K562 (cell line): ENCODE data around the gene LEO1. TPM values are rescaled to one million over a fixed set of nuclear protein-coding genes. Genes with fewer than 3 reads are reported as not detected.

Experiments
- ATAC-seq: fragments of 200-7000 bp; cut with Tn5 transposase; 3 replicates; pipeline ENCODE4 v1.9.1; 2020; ENCODE audit warnings: moderate library complexity
- BruUV-seq: library from RNA; stranded (reverse); fragments of 400-500 nt; replicated peaks from 2 replicates; lab custom pipeline; 2021; lab: Mats Ljungman, UMichigan
- CTCF ChIA-PET: fragments of 300-600 bp; formaldehyde crosslinking; extraction: SDS; loops from one replicate; lab custom pipeline; 2021; ENCODE audit warnings: low intra/inter-chr PET ratio; lab: Yijun Ruan, JAX
- POLR2A ChIA-PET: fragments of 300-600, 350-650 bp; sonication (Branson Sonifier 250); formaldehyde crosslinking; extraction: SDS; loops from one replicate; lab custom pipeline; 2021; ENCODE audit warnings: antibody characterized with exemption, inconsistent platforms; lab: Yijun Ruan, JAX
- DNase-seq, 4 experiments: peaks; one replicate each; pipeline versions ENCODE4 v3.0.0 to v3.0.0-alpha.2; 2011 to 2018; ENCODE audit warnings: low spot score in 3 of 4, mixed read lengths in 3 of 4; ENCODE audit errors: extremely low read depth in 1 of 4
- FAIRE-seq: peaks from 2 replicates; lab custom pipeline; 2011; peaks lifted over from hg19 to GRCh38; lab: Jason Lieb, UNC
- H2AFZ ChIP-seq: 2 replicates; pipeline ENCODE4 v1.6.0; 2011; ENCODE audit warnings: low read depth, low read length, control low read depth, inconsistent platforms
- H3K27ac ChIP-seq: fragments of 200-600 bp; 3 replicates; pipeline ENCODE4 v1.8.0; 2011; ENCODE audit warnings: low read depth, mild to moderate bottlenecking, control low read depth, inconsistent platforms, low read length, moderate library complexity, mixed read lengths; ENCODE audit errors: extremely low read depth
- H3K27me3 ChIP-seq, 2 experiments: fragments of 300-600 bp in 1 of 2; 2 replicates in 1 of 2; 3 replicates in 1 of 2; pipeline versions ENCODE4 v1.6.0 to v1.8.0; 2011; ENCODE audit warnings: inconsistent platforms in 2 of 2, low read length in 2 of 2, mild to moderate bottlenecking in 1 of 2, mixed read lengths in 1 of 2, moderate library complexity in 1 of 2; ENCODE audit not compliant: control insufficient read depth in 2 of 2, insufficient read depth in 2 of 2
- H3K36me3 ChIP-seq: fragments of 300-600 bp; 3 replicates; pipeline ENCODE4 v1.8.0; 2011; ENCODE audit warnings: mild to moderate bottlenecking, low read length, inconsistent platforms; ENCODE audit not compliant: control insufficient read depth, insufficient read depth
- H3K4me1 ChIP-seq, 2 experiments: fragments of 200-600 bp in 1 of 2; replicated peaks in 1 of 2; 2 replicates in 1 of 2; 3 replicates in 1 of 2; pipeline versions ENCODE4 v1.5.1 to v1.8.0; 2011; ENCODE audit warnings: inconsistent platforms in 2 of 2, low read length in 2 of 2, mild to moderate bottlenecking in 1 of 2, mixed read lengths in 1 of 2, moderate library complexity in 1 of 2; ENCODE audit not compliant: control insufficient read depth in 2 of 2, insufficient read depth in 2 of 2
- H3K4me2 ChIP-seq: 2 replicates; pipeline ENCODE4 v1.6.1; 2011; ENCODE audit warnings: low read length, control low read depth, inconsistent platforms, mixed read lengths; ENCODE audit not compliant: insufficient read depth
- H3K4me3 ChIP-seq: fragments of 200-600 bp; sonication (generic), shearing (Covaris generic); 2 replicates; pipeline ENCODE4 v1.5.1; 2016; ENCODE audit warnings: control low read depth, inconsistent platforms
- H3K79me2 ChIP-seq: fragments of 200-600 bp; 3 replicates; pipeline ENCODE4 v1.8.0; 2011; ENCODE audit warnings: low read length, inconsistent platforms; ENCODE audit not compliant: control insufficient read depth, insufficient read depth
- H3K9ac ChIP-seq, 2 experiments: 2 replicates each; pipeline versions ENCODE4 v1.6.0 to v1.6.1; 2011; ENCODE audit warnings: low read depth in 2 of 2, low read length in 2 of 2, control low read depth in 1 of 2, inconsistent platforms in 1 of 2, mild to moderate bottlenecking in 1 of 2, mixed read lengths in 1 of 2; ENCODE audit not compliant: insufficient read depth in 1 of 2
- H3K9me1 ChIP-seq: one replicate; pipeline ENCODE4 v1.6.0; 2011; ENCODE audit warnings: inconsistent platforms, mild to moderate bottlenecking, low read length, moderate library complexity; ENCODE audit not compliant: control insufficient read depth, insufficient read depth
- H3K9me3 ChIP-seq: replicated peaks from 2 replicates; pipeline ENCODE4 v1.5.1; 2011; ENCODE audit warnings: low read depth, low read length, inconsistent platforms; ENCODE audit not compliant: control insufficient read depth, insufficient read depth
- H4K20me1 ChIP-seq: replicated peaks from 2 replicates; pipeline ENCODE4 v1.6.1; 2011; ENCODE audit warnings: low read length, inconsistent platforms, mixed read lengths; ENCODE audit not compliant: control insufficient read depth, insufficient read depth
- CBFA2T2 ChIP-seq: fragments of 450-650 bp; conservative IDR thresholded peaks from 2 replicates; pipeline ENCODE4 v1.6.1; 2017; ENCODE audit warnings: mild to moderate bottlenecking
- DMBX1 ChIP-seq: fragments of 250-450 bp; sonication (Bioruptor Pico); IDR thresholded peaks from 2 replicates; pipeline ENCODE4 v1.8.0; 2022; ENCODE audit warnings: inconsistent platforms, mild to moderate bottlenecking, moderate library complexity, borderline replicate concordance
- EGR1 ChIP-seq: fragments of 450-650 bp; conservative IDR thresholded peaks from 2 replicates; pipeline ENCODE4 v1.6.1; 2017; ENCODE audit warnings: mild to moderate bottlenecking
- MIER1 ChIP-seq: fragments of 450-650 bp; IDR thresholded peaks from 2 replicates; pipeline ENCODE4 v1.6.1; 2016; ENCODE audit warnings: antibody characterized with exemption, mild to moderate bottlenecking, low read depth
- SIN3A ChIP-seq, 2 experiments: fragments of 150-350 bp in 1 of 2; IDR thresholded peaks; 2 replicates each; pipeline ENCODE4 v1.6.1; 2011 to 2016; ENCODE audit warnings: borderline replicate concordance in 2 of 2, low read depth in 2 of 2, low read length in 2 of 2, mild to moderate bottlenecking in 2 of 2, moderate library complexity in 2 of 2; ENCODE audit not compliant: control insufficient read depth in 1 of 2
- SP2 ChIP-seq: IDR thresholded peaks from 2 replicates; pipeline ENCODE4 v1.6.1; 2011; ENCODE audit warnings: mild to moderate bottlenecking, low read depth, low read length, moderate library complexity; ENCODE audit not compliant: poor library complexity, severe bottlenecking; ENCODE audit errors: extremely low read depth
- ZNF318 ChIP-seq, 2 experiments: fragments of 450-650 bp; IDR thresholded peaks; 2 replicates each; pipeline ENCODE4 v1.6.1; 2016; ENCODE audit warnings: mild to moderate bottlenecking in 2 of 2, borderline replicate concordance in 1 of 2, low read depth in 1 of 2, moderate library complexity in 1 of 2
- WGBS: fragments of 100-300 bp; shearing (Covaris generic); methylation state at CpG from one replicate; pipeline ENCODE4 v1.1.6; 2016; ENCODE audit warnings: low coverage, mixed read lengths; ENCODE audit not compliant: insufficient coverage; ENCODE audit errors: missing lambda C conversion rate; 5-methylcytosine and 5-hydroxymethylcytosine counted together
- in situ Hi-C: fragments of 300-500 bp; cut with MboI; formaldehyde crosslinking; loops from 4 replicates; pipeline ENCODE4 v1.15.0; 2018; ENCODE audit warnings: inconsistent platforms, mixed read lengths
- intact Hi-C: fragments of 100-400 bp; cut with micrococcal nuclease; formaldehyde crosslinking; loops from 2 replicates; pipeline ENCODE4 v1.14.2; 2022
- polyA plus RNA-seq, 8 experiments: library from polyadenylated mRNA; depleted of rRNA in 4 of 8; stranded (reverse) in 5 of 8; unstranded in 3 of 8; fragments of >200 nt; fragmentation: Nextera tagmentation in 2 of 8; fragmentation: Illumina TruSeq in 1 of 8; extraction: Ambion mirVana in 2 of 8; extraction: Trizol in 1 of 8; gene quantifications; 2 replicates each; pipeline versions ENCODE4 v1.2.1 to v1.2.3, GENCODE V29; 2011 to 2014; ENCODE audit warnings: inconsistent platforms in 1 of 8, missing spikeins in 1 of 8
- total RNA-seq, 7 experiments: library from RNA; depleted of rRNA in 6 of 7; stranded (reverse); fragments of >200 nt in 6 of 7; fragmentation: Illumina TruSeq in 2 of 7; extraction: Trizol in 2 of 7; gene quantifications; 2 replicates each; pipeline versions ENCODE4 v1.2.1 to v1.2.3, GENCODE V29; 2011 to 2021; ENCODE audit warnings: low replicate concordance in 1 of 7
- TF ChIP-seq, protein P1 (sequence below): sonication (generic); formaldehyde crosslinking; IDR thresholded peaks from 2 replicates; pipeline ENCODE4 v1.9.0; 2022; ENCODE audit warnings: mild to moderate bottlenecking, missing genetic modification reagents
- TF ChIP-seq, protein P2 (sequence below): fragments of 450-650 bp; formaldehyde crosslinking; conservative IDR thresholded peaks from 2 replicates; pipeline ENCODE4 v1.4.0; 2022; ENCODE audit warnings: mild to moderate bottlenecking, missing genetic modification characterization

LEO1 gene
- total and polyA plus RNA-seq, 9 of the 15 experiments (the other 6 are each of a cell fraction or from before 2014, with no cell fraction given), result 8.4 to 48.3 (median 37.9) TPM

- CTCF ChIA-PET, result no interaction called here
- in situ Hi-C loops, result no loop called here
- no peak for TF ChIP-seq MIER1
- TF ChIP-seq CBFA2T2, result no peak
- no peak for TF ChIP-seq EGR1
- TF ChIP-seq SP2, result no peak
- no peak for TF ChIP-seq ZNF318 (IDR thresholded peaks at IDR 0.05; ENCODE audit: borderline replicate concordance in 1 of 2, low read depth in 1 of 2)
- TF ChIP-seq, protein P1, sequence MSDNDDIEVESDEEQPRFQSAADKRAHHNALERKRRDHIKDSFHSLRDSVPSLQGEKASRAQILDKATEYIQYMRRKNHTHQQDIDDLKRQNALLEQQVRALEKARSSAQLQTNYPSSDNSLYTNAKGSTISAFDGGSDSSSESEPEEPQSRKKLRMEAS (CRISPR knock-in tag), result no peak
- TF ChIP-seq, protein P2, sequence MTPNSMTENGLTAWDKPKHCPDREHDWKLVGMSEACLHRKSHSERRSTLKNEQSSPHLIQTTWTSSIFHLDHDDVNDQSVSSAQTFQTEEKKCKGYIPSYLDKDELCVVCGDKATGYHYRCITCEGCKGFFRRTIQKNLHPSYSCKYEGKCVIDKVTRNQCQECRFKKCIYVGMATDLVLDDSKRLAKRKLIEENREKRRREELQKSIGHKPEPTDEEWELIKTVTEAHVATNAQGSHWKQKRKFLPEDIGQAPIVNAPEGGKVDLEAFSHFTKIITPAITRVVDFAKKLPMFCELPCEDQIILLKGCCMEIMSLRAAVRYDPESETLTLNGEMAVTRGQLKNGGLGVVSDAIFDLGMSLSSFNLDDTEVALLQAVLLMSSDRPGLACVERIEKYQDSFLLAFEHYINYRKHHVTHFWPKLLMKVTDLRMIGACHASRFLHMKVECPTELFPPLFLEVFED (CRISPR knock-in tag), result no peak
- no peak for TF ChIP-seq DMBX1 (CRISPR knock-in tag)
- TF ChIP-seq SIN3A (IDR thresholded peaks at IDR 0.05; ENCODE audit: borderline replicate concordance in 2 of 2, control insufficient read depth in 1 of 2, low read depth in 2 of 2, low read length in 2 of 2), result no peak
These were observed 30.8 kb upstream of the LEO1 start for GRCh38 chr15:52002351-52002750.

More at GRCh38 chr15:52002351-52002750, 30.8 kb upstream of the LEO1 start:
- no peaks in the 10 kb centered on the region for H3K27me3 ChIP-seq
- WGBS, result 32% methylated on average over 2 of the region's 2 CpGs
- no peaks in the 10 kb centered on the region for H3K9me1 ChIP-seq
- H2AFZ ChIP-seq, result 0 out of 2 replicates have a peak overlapping the region, but pooled peaks have one; percentile 22
- peaks cover 4 to 20% of the 10 kb centered on the region in 2 experiments; a peak in 4 of 5 replicates for H3K4me1 ChIP-seq
- no peak overlapping the region for H3K4me2 ChIP-seq
- H4K20me1 ChIP-seq, result no peaks in the 10 kb centered on the region
- H3K36me3 ChIP-seq, result no peaks in the 10 kb centered on the region
- H3K4me3 ChIP-seq, result no peak overlapping the region
- no peaks in the 10 kb centered on the region for H3K9me3 ChIP-seq
- no peak overlapping the region for H3K9ac ChIP-seq
- no TSS peak for BruUV-seq
- H3K79me2 ChIP-seq, result no peaks in the 10 kb centered on the region
- FAIRE-seq (no peak), ATAC-seq (no peak), DNase-seq (no peak)
- intact Hi-C loops, result no loop called here
- no peak overlapping the region for H3K27ac ChIP-seq
- POLR2A ChIA-PET, result no interaction called here
